Measurements from ENCODE around the gene PRKCE.
"Not testable (repeated sequence)": the region's sequence is repeated elsewhere in the genome, so short reads cannot be mapped to it uniquely, and the experiment has no call there.

Gene PRKCE

GRCh38 chr2:45904946-45905631 is 253.6 kb downstream of the PRKCE start:
- DNase-seq (ENCODE audit: low spot score) (no peak), FAIRE-seq (no peak)

DNA sequence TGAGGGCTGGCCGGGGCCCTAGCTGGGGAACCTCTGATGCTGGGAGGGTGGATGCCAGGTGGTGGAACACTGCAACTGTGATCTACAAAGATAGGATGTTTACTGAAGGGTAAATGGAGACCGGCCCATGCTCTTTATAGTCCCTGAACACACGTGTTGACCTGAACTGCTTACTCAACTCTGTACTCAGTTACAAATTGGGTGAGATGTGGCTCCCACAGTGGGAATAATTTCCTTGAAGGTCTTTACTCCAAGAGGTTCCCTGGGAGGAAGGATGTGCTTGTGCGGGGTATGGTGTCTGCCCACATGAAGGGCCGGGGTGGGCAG is 254.1 kb downstream of the PRKCE start:
- FAIRE-seq (no peak), DNase-seq (ENCODE audit: low spot score) (no peak)

DNA sequence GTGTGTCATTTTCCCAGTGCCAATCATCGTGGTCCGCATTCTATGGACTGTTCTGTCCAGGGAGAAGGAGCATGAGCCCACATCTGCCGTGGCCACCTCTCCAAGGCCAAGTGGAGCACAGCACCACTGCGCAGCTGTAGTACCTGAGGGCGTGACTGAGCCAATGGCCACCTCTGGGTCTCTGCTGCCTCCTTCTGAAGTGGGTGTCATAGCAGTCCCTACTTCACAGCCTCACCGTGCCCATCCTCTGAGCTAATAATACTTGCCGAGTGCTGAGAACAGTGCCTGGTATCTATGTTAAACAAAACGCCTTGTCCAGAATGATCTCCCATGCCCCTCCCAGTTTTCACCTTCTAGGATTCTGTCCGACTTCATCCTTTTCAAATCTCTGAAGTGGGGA is 256.1 kb downstream of the PRKCE start:
- no peak for FAIRE-seq

GRCh38 chr2:45908316-45909170 is 257.1 kb downstream of the PRKCE start:
- no peak for FAIRE-seq
- DNase-seq (ENCODE audit: low spot score), result no peak

More for the DNA sequence above, 256.1 kb downstream of the PRKCE start:
- no peak for DNase-seq (ENCODE audit: low spot score)

DNA sequence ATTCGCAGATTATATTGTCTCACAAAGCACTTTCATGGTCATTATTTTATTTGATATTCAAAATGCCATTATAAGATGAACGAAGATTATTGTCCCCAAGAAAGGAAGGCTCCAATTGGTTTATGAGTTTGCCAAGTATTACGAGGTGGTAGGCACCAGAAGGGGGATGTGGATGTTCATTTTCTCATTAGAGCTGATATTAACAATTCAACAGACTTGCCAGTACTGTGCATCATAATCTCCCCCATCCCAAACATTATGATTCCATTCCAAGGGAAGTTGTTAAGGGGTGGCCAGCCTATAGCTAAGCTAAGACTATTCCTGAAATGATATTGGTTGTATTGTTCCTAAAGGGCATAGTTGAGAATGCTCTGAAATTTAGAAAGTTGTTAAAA is 257.7 kb downstream of the PRKCE start:
- DNase-seq (ENCODE audit: low spot score) (no peak), FAIRE-seq (no peak)

GRCh38 chr2:45909677-45910191 is 258.3 kb downstream of the PRKCE start:
- FAIRE-seq, result no peak
- no peak for DNase-seq (ENCODE audit: low spot score)

GRCh38 chr2:45910473-45911060 is 259.1 kb downstream of the PRKCE start:
- FAIRE-seq (no peak), DNase-seq (ENCODE audit: low spot score) (no peak)

GRCh38 chr2:45911538-45911937 is 260.1 kb downstream of the PRKCE start:
- DNase-seq (ENCODE audit: low spot score), result no peak
- no peak for FAIRE-seq

DNA sequence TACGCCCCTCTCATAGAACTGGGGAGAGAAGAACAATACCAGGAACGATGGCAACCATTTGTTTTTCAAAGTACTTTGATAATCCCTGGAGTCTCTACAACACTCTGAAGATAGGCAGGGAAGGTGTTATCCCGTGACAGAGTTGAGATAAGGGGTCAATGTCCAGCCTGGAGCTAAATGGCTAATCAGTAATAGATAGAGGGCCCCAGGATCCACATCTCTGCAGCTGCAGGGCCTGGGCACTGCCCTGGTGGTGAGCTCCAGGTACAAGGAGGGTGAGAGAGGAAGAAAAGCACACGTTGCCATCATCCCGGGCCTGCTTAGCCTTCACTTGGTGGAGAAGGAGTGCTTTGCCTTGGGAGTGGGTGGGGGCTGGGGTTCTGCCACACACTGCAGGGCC is 260.6 kb downstream of the PRKCE start:
- no peak for DNase-seq (ENCODE audit: low spot score)
- no peak for FAIRE-seq

DNA sequence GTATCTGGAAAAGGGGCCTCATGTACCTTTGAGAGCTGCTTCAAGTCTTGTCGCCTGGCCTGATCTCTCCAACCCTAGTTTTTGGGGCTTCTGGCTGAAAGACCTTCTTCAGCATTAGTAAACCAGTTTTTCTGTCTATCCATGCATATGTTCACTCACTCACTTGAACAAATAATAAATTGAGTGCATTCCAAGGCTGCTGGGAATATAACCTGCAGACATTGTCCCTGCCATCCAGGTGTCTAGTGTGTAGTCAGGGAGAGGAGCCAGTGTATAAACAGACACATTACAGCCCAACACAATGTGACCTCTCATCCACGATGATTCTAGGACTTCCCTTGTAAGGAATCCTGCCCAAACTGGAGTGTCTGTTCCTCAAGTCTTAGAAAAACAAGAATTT is 262.1 kb downstream of the PRKCE start:
- FAIRE-seq (no peak), DNase-seq (ENCODE audit: low spot score) (no peak)

DNA sequence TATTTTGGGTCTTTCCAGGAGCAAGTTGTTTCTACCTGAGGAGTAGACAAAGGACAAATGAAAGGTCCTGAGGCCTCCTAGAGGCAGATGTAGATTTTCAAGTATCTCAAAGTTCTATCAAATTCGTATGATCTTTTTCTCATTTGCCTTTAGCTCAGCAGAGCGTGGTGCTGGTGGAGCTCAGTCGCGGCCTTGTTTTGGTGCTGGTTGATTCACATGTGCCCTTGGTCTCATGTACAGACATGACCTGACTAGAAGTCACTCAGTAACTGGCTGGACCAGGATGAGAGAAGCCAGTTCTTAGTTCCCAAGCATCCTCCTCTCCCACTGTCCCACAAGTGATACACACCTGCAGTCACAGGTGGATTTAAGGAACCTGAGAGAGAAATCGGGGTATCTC is 264.0 kb downstream of the PRKCE start:
- FAIRE-seq (no peak), DNase-seq (ENCODE audit: low spot score) (no peak)

DNA sequence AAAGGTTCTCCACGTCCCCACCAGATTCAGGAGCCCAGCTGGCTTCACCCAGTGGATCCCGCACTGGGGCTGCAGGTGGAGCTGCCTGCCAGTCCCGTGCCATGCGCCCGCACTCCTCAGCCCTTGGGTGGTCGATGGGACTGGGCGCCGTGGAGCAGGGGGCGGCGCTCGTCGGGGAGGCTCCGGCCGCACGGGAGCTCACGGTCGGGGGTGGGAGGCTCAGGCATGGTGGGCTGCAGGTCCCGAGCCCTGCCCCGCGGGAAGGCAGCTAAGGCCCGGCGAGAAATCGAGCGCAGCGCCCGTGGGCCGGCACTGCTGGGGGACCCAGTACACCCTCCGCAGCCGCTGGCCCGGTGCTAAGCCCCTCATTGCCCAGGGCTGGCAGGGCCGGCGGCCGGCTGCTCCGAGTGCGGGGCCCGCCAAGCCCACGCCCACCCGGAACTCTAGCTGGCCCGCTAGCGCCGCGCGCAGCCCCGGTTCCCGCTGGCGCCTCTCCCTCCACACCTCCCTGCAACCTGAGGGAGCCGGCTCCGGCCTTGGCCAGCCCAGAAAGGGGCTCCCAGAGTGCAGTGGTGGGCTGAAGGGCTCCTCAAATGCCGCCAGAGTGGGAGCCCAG is 266.2 kb downstream of the PRKCE start:
- not testable (repeated sequence) for DNase-seq (ENCODE audit: low spot score); FAIRE-seq

GRCh38 chr2:45918463-45919159 is 267.1 kb downstream of the PRKCE start:
- FAIRE-seq, result no peak
- no peak for DNase-seq (ENCODE audit: low spot score)

GRCh38 chr2:45919160-45919650 is 267.7 kb downstream of the PRKCE start:
- no peak for FAIRE-seq
- no peak for DNase-seq (ENCODE audit: low spot score)

GRCh38 chr2:45919711-45920111 is 268.2 kb downstream of the PRKCE start:
- FAIRE-seq, result no peak

GRCh38 chr2:45921921-45922320 is 270.4 kb downstream of the PRKCE start:
- FAIRE-seq, result no peak
- DNase-seq (ENCODE audit: low spot score), result no peak

More at GRCh38 chr2:45919711-45920111, 268.2 kb downstream of the PRKCE start:
- DNase-seq (ENCODE audit: low spot score), result no peak

GRCh38 chr2:45922577-45922988 is 271.1 kb downstream of the PRKCE start:
- no peak for FAIRE-seq

DNA sequence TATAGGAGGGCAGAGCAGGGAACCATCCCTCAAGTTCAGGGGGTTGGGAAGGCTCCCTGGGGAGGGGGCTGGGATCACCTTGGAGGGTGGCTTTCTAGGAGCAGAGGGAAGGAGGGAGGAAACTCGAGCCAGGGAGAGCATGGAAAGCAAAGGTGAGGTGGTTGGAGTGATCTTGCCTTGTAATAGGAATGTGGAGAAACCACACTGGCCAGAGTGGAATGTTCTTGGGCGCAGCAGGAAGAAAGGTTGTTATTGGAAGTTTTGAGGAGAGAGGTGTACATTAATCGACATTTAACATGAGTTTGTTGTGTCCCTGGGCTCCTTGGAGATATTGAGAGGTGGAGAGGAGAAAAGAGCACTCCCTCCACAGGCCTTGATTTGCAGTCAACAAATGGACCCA is 272.2 kb downstream of the PRKCE start:
- FAIRE-seq (no peak), DNase-seq (ENCODE audit: low spot score) (no peak)

More at GRCh38 chr2:45922577-45922988, 271.1 kb downstream of the PRKCE start:
- DNase-seq (ENCODE audit: low spot score), result no peak

- no peak for FAIRE-seq
- no peak for DNase-seq (ENCODE audit: low spot score)
These were observed 273.6 kb downstream of the PRKCE start for GRCh38 chr2:45925026-45925425.

GRCh38 chr2:45925636-45926366 is 274.3 kb downstream of the PRKCE start:
- FAIRE-seq, result no peak
- no peak for DNase-seq (ENCODE audit: low spot score)
